ENCODE data around the gene DNAJC6.

DNAJC6 gene

DNA sequence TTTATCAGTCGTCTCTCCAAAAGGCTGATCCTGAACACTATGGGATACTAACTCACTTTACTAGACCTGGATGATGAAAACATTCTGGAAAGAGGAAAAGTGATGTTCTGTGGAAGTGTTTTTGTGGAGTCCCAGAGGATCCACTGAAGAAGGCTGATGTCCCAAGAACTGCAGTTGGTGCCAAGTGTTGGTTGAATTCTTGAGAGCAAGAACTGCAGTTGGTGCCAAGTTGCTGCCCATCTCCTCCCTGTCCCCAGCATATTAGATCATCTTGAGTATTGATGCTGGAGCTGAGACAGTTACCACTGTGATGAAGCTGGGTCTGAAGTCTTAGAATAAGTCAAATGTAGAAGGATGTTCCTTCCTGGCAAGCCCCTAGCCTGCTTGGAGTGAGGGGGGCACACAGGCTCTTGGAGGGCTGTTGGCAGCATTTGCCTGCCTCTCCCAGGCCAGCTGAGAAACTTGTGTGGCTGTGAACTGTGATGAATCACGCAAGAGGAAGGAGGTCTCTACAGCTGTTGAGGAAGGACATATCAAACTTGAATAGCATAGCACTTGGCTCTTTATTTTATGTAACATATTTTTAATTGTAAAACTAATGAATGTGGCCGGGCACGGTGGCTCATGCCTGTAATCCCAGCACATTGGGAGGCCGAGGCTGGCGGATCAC lies 48.1 kb downstream of the DNAJC6 start:
- no peak for TF ChIP-seq ZFX (IDR thresholded peaks at IDR 0.05)
- TF ChIP-seq, protein P1, sequence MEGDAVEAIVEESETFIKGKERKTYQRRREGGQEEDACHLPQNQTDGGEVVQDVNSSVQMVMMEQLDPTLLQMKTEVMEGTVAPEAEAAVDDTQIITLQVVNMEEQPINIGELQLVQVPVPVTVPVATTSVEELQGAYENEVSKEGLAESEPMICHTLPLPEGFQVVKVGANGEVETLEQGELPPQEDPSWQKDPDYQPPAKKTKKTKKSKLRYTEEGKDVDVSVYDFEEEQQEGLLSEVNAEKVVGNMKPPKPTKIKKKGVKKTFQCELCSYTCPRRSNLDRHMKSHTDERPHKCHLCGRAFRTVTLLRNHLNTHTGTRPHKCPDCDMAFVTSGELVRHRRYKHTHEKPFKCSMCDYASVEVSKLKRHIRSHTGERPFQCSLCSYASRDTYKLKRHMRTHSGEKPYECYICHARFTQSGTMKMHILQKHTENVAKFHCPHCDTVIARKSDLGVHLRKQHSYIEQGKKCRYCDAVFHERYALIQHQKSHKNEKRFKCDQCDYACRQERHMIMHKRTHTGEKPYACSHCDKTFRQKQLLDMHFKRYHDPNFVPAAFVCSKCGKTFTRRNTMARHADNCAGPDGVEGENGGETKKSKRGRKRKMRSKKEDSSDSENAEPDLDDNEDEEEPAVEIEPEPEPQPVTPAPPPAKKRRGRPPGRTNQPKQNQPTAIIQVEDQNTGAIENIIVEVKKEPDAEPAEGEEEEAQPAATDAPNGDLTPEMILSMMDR (conservative IDR thresholded peaks at IDR 0.05) = no peak
- no peak overlapping the region for H3K27ac ChIP-seq

GRCh38 chr1:65359888-65360287 lies 50.5 kb downstream of the DNAJC6 start:
- TF ChIP-seq, protein P1 (conservative IDR thresholded peaks at IDR 0.05) = no peak
- no peak for TF ChIP-seq ZFX (IDR thresholded peaks at IDR 0.05)
- no peak overlapping the region for H3K27ac ChIP-seq

DNA sequence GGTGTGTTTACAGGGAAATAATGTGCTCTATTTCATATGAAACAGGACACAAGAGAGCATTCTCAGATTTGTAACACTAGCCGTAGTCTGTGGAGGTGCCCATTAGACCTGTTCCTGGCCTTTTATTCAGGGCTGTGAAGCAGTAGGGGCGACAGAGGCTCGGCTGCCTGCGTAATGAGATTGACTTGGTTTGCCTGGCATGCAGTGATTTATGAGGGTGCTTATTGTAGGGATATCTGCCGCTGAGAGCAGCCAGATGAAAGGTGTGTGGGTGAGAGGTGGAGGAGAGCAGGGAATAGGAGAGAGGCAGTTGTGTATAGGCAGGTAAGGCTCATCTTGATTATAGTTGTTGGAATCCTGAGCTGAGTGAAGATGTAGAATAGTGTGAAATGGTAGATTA lies 51.3 kb downstream of the DNAJC6 start:
- no peak for TF ChIP-seq ZFX (IDR thresholded peaks at IDR 0.05)
- TF ChIP-seq, protein P1 (conservative IDR thresholded peaks at IDR 0.05) = no peak
- H3K27ac ChIP-seq = no peak overlapping the region

DNA sequence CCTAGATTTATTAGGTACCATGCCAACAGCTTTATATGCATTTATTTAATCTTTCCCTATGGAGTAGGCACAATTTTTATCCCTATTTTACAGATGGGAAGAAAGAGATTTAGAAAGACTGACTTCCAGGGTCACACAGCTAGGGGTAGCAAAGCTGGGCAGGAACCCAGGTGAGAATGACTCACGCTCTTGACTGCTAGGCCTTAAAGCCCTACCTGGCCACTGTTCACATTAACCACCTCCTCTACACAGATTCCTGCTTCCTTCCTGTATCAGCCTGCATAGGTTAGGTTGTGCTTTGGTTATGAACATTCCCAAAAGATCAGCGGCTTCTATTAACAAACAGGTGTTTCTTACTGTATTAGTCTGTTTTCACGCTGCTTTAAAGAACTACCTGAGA lies 53.2 kb downstream of the DNAJC6 start:
- no peak for TF ChIP-seq ZFX (IDR thresholded peaks at IDR 0.05)
- TF ChIP-seq, protein P1 (conservative IDR thresholded peaks at IDR 0.05) = no peak
- H3K27ac ChIP-seq = no peak overlapping the region

GRCh38 chr1:65363484-65363883 lies 54.1 kb downstream of the DNAJC6 start:
- TF ChIP-seq, protein P1 (conservative IDR thresholded peaks at IDR 0.05) = no peak
- no peak for TF ChIP-seq ZFX (IDR thresholded peaks at IDR 0.05)
- H3K27ac ChIP-seq = no peak overlapping the region

DNA sequence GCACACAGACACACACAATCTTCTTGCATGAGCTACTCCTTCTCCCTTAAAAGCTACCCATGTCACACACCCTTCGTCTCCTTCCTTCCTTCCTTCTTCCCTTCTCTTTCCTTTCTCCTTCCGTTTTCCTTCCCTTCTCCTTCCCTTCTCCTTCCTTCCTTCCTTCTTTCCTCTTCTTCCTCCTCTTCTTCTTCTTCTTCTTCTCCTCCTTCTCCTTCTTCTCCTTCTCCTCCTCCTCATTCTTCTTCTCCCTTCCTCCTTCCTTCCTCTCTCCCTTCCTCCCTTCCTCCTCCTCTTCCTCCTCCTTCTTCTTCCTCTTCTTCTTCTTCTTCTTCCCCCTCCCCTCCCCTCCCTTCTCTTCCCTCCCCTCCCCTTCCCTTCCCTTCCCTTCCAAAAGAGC lies 59.1 kb downstream of the DNAJC6 start:
- no peak overlapping the region for H3K27ac ChIP-seq
- TF ChIP-seq ZFX (IDR thresholded peaks at IDR 0.05) = no peak
- TF ChIP-seq, protein P1 (conservative IDR thresholded peaks at IDR 0.05) = no peak

DNA sequence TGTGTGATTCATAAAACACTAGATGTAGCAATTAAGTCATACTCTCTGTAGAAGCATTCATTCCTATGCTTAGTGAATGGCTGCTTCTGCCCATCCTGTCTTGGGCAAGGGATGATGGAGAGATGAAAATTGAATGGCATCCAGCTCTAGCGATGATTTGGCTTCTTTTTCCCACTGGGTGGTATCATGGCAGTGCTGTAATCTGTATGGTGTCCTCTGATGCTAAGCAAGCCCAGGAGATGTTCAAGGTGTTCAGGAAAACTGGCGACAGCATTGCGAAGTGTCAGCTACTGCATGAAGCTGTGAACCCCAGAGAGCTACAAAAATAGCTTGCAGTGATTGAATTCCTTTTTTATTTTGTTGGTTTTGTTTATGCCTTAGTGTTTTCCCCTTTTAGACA lies 62.2 kb downstream of the DNAJC6 start:
- no peak overlapping the region for H3K27ac ChIP-seq
- TF ChIP-seq, protein P1 (conservative IDR thresholded peaks at IDR 0.05) = no peak
- TF ChIP-seq ZFX (IDR thresholded peaks at IDR 0.05) = no peak
